GM19035 (cell line): ENCODE results near the gene NEURL4.
"Not testable (repeated sequence)": the region's sequence is repeated elsewhere in the genome, so short reads cannot be mapped to it uniquely, and the experiment has no call there.

Source experiments
- ATAC-seq: cut with Tn5 transposase; IDR thresholded peaks from one replicate; pipeline ENCODE4 v1.9.1; 2021; ENCODE audit not compliant: unreplicated experiment

The NEURL4 gene

DNA sequence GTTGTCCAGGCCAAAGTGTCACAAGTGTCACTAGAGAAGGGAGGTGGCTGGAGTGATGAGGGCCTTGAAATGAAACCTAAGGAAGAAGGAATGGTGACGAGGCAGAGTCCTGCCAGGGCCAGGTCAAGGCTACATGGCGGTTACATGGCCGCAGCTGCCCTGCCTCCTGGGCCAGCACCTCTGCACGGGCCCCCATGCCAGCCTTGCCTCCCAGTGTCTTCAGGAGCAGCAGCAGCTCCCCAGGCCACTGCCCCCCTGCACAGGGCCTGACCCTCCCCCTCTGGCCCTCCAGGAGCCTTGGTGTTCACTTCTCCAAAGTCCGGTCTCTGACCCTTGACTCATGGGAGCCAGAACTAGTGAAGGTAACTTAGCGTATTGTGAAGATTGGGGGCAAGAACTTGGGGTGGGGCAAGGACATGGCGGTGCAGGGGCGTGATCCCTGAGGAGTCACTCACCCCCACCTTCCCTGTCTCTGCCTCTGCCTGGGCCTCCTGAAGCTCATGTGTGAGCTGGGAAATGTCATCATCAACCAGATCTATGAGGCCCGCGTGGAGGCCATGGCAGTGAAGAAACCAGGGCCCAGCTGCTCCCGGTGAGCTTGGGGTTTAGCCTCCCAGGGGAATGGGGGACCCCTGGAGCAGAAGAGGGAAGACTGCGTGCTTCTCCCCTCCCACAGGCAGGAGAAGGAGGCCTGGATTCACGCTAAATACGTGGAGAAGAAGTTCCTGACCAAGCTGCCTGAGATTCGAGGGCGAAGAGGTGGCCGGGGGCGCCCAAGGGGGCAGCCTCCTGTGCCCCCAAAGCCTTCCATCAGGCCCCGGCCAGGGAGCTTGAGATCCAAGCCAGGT lies 18.7 kb upstream of the NEURL4 start:
- no peak for ATAC-seq

DNA sequence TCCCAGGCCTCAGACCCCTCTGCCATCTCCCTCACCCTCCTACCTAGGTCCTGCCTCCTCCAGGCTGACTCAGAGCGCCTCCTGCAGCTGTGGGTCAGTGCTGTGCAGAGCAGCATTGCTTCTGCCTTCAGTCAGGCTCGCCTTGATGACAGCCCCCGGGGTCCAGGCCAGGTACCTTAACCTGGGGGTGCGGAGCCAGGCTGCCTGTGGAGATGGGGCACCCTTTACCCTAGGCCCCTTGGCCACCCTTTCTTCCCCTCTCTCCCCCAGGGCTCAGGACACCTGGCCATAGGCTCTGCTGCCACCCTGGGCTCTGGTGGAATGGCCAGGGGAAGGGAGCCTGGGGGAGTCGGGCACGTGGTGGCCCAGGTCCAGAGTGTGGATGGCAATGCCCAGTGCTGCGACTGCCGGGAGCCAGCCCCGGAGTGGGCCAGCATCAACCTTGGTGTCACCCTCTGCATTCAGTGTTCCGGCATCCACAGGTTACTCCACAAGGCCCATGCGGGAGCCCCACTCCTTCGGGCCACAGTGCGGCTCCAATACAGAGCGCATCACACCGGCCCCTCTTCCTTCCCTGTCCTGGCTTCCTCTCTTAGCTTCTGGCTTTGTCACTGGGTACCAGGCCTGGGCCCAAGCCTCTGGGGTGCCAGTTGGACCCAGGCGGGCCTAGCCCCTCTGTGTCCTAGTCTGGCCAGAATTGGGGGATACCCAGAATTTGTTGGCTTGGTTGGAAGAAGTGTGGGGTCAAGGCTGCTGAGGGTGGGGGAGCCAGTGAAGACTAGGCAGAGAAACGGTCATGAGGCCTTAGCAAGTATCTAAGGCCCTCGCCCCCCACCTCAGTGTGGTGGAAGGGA lies 17.9 kb upstream of the NEURL4 start:
- ATAC-seq: no peak

DNA sequence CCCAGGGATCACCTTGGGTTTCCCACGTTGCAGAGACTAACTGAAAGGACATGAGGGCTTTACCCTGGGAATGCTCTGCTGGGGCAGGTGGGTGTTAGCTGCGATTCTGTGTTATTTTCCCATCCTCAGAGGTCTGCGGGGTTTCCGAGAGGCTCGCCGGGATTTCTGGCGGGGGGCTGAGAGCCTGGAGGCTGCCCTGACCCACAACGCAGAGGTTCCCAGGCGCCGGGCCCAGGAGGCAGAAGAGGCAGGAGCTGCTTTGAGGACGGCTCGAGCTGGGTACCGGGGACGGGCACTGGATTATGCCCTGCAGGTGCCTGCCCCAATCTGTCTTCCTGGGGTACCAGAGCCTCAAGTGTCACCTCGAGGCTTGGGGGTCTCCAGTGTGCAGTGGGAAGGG lies 14.1 kb upstream of the NEURL4 start:
- ATAC-seq: no peak

DNA sequence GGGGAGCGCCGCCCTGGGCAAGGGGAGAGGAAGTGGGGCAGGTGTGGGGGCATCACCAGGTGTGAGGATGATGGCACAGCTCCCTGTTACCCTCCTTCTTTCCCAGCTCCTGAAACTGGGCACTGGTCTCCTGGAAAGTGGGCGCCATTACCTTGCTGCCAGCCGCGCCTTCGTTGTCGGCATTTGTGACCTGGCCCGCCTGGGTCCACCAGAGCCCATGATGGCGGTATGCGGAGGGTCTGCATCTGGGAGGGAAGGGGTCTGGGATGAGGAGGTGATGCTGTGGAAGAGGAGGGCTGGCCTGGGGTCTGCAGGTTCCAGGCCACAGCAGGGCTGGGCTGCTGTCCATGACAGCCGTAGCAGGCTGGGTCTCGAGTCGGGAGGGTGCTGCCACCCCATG lies 12.7 kb upstream of the NEURL4 start:
- ATAC-seq: no peak

DNA sequence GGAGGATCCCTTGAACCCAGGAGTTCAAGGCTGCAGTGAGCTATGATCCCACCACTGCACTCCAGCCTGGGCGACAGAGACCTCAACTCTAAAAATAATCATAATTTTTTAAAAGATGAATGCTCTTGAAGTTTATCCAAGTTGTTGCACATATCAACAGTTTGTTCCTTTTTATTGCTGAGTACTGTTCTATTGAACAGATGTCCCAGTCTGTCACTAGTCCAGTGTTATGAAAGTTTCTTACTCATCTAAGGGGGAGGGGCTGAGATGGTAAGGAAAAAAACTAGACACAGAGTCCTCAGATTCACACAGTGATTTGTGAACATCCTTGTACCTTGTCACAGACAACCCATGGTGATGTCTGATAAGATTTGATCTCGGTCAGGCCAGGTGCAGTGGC lies 11.0 kb upstream of the NEURL4 start:
- no peak for ATAC-seq

DNA sequence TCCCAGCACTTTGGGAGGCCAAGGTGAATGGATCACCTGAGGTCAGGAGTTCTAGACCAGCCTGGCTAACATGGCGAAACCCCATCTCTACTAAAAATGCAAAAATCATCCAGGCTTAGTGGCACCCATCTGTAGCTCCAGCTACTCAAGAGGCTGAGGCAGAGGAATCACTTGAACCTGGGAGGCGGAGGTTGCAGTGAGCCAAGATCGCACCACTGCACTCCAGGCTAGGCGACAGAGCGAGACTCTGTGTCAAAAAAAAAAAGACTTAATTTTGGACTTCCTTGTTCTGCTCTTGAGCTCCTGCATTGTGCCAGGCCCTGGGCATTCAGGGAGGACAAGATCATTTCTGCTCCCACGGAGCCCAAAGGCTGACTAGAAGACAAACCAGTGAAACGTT lies 8.5 kb upstream of the NEURL4 start:
- ATAC-seq: not testable (repeated sequence)

DNA sequence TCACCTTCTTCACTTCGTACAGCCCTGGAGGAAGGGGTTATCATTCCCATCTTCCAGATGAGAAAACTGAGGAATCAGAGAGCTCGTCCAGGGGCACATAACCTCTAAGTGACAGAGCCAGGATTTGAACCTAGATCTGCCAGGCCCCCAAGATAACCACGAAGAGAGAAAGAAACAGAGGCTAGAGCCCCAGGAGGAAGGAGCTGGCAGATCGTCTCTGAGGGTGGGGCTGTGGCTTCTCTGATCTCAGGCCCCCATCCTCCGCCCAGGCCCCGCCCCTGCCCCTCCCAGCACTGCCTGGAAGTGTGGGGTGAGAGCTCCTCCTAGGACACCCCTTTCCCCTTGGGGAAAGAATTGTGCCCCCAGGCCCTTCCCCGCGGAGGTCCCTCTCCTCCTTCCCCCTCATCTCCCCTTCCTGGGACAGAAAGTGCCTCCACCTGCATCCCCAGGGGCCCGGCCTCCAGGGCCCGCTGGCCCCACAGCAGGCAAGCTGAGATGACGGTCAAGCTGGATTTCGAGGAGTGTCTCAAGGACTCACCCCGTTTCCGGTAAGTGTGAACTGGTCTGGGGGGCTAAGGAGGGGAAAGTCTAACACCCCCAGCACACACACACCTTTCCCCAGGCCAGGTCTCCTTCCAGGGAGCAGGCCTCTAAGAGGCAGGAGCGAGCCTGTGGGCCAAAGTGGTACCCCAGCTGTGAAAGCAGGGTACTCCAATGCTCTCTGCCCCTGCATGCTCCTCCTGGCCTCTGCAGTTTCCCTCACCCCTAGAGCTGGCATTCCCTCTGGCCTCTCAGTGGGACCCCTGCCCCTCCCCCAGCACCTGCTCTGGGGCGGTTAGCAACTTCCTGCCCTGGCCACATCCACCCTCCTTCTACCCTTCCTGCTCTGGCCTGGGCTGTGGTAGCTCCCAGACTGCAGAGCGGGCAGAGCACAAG lies 7.4 kb upstream of the NEURL4 start, which contains the start of gene ACAP1:
TSS of gene ACAP1 (plus strand) at position 290 of the 936 bp plus-strand sequence. CDS start at position 496, 206 bp downstream.
- peak; percentile 71 for ATAC-seq

DNA sequence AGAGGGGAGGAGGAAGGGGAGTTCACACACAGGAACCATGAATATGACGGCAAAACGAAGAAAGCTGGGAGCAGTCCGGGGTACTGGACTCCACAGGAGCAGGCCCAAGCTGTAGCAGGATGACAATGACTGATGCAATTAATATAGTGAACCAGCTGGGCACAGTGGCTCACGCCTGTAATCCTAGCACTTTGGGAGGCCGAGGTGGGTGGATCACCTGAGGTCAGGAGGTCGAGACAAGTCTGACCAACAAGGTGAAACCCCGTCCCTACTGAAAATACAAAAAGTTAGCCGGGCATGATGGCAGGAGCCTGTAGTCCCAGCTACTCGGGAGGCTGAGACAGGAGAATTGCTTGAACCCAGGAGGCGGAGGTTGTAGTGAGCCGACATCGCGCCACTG lies 6.6 kb upstream of the NEURL4 start:
- not testable (repeated sequence) for ATAC-seq

DNA sequence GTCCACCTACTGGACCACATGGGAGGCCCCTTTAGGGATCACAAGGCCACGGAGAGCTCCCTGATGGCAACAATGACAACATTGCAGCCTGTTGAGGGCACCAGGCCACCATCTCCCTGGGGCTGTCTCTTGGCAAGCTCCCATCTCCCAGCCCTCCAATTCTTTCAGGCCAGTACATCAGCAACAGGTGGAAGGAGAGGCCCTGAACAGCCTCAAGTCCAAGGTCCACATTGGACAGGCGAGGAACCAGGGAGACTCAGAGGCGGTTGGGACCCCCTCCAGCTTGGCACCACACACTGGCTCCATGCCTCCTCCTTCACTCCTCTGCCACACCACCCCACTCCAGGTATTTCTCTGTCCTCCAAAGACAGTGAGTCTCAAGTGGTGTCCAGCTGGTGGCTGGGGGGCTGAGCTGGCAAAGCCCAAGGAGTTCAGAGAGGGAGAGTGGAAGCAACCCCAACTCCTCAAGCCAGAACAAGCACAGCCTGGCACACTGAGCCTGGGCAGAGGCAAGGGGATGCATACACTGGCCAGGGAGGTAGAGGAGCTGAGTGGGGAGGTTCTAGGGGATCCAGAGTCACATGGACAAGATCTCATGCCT lies 5.9 kb upstream of the NEURL4 start:
- no peak for ATAC-seq

DNA sequence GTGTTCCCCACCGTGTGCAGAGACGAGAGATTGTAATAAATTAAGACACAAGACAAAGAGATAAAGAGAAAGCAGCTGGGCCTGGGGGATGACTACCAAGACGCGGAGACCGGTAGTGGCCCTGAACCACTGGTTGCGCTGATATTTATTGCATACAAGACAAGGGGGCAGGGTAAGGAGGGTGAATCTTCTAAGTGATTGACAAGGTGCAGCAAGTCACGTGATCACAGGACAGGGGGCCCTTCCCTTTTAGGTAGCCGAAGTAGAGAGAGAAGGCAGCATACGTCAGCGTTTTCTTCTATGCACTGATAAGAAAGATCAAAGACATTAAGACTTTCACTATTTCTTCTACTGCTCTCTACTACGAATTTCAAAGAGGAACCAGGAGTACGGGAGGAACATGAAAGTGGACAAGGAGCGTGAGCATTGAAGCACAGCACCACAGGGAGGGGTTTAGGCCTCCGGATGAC lies 3.5 kb upstream of the NEURL4 start:
- ATAC-seq: not testable (repeated sequence)

DNA sequence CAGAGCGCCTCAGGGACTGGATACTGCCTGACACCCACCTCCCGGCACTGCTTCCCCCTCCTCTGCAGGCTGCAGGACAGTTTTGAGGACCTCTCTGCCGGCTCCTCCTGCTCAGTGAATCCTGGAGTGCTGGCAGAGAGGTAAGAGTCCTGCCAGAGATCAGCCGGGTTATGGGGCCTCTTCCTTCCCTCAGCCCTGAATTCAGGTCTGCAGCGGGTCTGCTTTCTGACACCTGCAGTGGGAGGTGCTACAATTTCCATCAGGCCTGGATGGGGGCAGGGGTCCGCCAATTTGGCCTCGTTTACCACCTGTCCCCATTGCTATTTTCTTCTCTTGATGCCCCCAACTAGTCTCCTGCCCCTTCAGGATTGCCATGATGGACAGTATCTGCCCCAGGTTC lies 3.0 kb upstream of the NEURL4 start:
- ATAC-seq: no peak

DNA sequence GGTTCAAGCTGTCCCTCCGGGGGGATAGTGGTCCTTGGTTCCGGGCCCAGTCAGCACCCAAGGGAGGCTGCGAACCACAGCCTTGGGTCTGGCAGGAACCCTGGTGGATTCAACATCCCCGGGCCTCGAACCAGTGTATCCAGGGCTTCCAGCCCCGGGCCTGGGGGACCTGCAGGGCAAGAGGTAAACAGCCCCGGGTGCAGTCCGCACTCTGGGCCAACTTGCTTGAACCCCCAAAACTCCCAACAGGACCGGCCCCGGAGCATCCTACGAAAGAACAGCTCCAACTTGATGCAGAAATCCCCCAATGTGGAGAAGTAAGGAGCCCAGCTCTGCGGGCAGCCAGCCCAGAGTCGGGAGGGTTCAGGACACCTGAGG lies 1.5 kb upstream of the NEURL4 start:
- ATAC-seq: no peak

DNA sequence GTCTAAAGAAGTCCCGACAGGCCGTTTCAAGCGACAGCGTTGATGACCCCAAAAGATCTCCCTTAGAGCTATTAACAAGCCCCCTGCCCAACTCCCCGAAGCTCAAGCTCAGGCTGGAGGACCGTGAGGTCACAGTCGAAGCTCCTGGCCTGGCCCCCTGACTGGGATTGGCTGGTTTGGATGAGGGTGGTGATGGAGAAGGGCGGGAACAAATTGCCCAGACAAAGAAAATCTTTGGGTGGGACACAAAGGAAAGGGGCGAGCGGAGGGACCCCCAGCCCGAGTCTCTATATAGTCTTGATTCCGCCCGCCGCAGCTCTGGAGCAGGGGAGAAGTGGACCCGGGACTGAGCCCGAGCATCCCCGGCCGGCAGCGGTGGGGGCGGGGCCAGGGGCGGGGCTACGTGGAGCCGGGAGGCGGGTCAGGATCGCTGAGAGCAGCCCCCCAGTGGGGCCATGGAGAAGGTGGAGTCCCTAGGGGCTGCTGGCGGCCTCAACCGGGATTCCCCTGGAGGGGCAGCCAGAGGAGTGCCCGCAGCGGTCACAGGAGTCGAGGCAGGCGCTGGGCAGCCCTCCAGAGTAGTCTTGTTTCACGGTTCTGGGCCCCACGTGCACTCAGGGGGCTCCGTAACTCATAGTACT lies 982 bp upstream of the NEURL4 start:
- ATAC-seq: peak; percentile 44

DNA sequence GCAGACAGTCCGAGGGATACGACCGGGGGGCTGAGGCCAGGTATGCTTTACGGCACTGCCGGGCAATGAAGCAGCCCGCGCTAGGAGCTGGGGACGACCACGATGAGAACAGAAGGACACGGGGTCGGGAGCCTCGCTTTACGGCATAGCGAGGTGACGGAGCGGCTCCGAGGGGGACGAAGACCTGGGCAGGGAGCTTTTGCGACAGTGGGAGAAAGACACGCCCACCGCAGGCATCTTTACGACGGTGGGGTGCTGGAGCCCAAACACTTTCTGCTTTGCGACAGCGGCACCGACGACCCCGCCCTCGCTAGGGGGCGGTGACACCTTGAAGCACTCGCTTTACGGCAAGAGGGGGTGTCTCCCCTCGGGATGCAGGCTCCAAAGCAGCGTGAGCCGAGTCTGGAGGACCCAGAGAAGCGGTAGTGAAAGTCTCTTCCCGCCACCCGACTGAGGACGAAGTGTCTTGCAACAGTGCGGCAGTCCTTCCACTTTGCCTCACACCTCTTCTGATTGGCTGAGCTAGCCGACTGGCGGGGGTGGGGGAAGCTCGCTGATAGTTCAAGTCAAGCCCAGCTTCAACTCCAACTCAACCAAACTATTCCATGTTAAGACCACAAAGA lies 350 bp upstream of the NEURL4 start:
- ATAC-seq: peak; percentile 68

DNA sequence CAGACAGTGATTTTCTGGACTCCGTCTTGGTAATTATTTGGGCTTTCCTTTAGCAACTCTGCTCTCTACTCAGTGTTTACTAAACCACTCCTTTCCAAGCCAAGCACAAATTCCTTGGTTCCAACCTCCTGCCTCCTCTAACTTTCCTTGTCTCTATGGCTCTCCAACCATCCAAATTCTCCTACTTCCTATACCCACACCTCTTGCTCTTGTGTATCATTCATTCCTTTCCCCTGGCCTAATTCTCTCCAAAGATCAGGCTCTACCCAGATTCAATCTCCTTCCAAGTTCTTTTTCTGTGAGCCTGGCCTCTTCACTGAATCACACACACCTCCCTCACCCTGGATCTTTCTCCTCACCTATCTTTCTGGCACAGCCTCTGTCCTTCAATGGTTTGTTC lies 1.1 kb downstream of the NEURL4 start:
- no peak for ATAC-seq

DNA sequence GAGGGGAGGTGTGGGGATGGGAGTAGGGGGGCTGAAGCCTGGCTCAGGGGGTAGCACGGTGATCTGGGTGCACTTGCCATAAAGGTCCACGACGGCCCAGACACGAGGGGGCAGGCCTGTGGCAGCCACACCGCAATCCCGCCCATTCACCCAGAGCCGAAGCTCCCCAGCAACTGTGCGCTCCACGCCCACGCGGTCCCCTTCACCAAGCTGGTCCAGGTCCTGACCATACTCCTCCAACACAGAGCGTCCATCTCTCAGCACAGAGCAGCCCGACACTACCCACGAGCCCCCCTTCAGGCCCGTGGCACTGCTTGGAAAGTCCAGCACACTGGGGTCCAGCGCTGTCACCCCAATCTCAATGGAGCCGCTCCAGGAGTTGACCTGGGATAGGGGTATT lies 1.6 kb downstream of the NEURL4 start:
- no peak for ATAC-seq

DNA sequence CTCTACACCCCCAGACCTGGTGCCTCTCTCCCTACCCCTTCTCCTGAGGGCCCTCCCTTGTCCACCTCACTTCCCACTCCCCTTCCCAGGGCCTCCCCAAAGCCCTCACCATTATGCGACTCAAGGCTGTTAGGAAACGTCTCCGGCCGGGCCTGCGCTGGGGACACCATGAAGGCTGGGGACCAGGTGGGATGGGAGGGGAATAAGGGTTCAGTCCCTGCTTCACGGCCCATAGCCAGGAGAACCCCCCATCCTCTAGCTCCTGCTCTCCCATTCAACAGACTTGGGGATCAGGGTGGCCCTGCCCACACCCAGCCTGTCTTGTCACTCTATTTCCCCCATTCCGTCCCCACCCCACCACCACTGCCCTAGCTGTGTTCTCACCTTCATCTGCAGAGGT lies 2.1 kb downstream of the NEURL4 start:
- no peak for ATAC-seq

DNA sequence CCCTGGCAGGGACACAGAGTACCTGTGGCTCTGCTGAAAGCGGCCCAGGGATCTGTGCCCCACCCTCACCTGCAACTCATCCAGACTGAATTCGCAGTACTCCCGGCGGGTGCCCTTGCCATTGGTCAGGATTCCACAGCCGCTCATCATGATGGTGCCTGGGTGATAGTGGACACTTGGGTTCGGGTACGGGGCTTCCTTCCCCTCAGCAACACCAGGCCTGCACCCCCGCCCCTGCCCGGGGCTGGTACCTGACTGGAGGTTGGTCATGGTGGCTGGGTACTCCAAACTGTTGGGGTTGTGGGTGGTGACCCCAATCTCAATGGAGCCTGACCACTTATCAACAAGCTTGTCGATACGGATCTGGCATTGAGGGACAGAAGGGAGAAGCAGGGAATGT lies 2.9 kb downstream of the NEURL4 start:
- no peak for ATAC-seq

DNA sequence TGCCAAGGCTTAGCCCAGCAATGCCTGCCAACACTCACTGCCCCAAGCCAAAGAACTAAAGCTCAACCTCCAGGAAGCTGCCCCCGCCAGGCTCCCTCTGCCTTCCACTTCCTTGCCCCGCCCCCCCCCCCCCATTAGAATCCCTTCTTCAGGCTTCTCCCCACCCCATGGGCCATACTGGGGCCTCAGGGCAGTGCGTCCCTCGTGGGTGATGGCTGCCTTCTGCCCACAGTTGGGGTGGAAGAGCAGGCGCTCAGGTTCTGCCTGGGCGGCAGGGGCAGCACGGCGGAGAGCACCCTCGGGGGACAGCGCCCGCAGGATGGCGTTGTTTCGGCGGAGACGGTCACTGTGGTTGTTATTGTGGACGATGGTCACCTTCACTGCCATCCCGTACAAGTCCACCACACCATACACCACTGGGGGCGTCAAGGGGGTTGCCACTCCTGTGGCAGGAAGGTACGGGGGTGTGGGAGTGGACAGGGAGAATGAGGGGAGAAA lies 4.1 kb downstream of the NEURL4 start:
- ATAC-seq: no peak
